Liver (tissue), 9 donors: Measurements from ENCODE around the gene OSGEP. TPM values are rescaled to one million over a fixed set of nuclear protein-coding genes. Genes with fewer than 3 reads are reported as not detected.
"Not testable (repeated sequence)": the region's sequence is repeated elsewhere in the genome, so short reads cannot be mapped to it uniquely, and the experiment has no call there.

Experiments
- DNase-seq: peaks from one replicate; pipeline ENCODE4 v3.0.0-alpha.2; 2017; ENCODE audit warnings: low spot score
- H3K27ac ChIP-seq, 2 donors: one replicate each; pipeline ENCODE4 v1.7.0; 2013; ENCODE audit warnings: inconsistent platforms in 2 of 2, low read length in 2 of 2, control low read depth in 1 of 2, low read depth in 1 of 2, mild to moderate bottlenecking in 1 of 2
- H3K27me3 ChIP-seq, 4 donors: one replicate each; pipeline versions ENCODE4 v1.6.1 to v1.7.0; 2013; ENCODE audit warnings: low read length in 3 of 4, inconsistent platforms in 1 of 4, mild to moderate bottlenecking in 1 of 4, moderate library complexity in 1 of 4; ENCODE audit not compliant: control insufficient read depth in 4 of 4, insufficient read depth in 4 of 4
- H3K36me3 ChIP-seq, 4 donors: one replicate each; pipeline versions ENCODE4 v1.6.1 to v1.7.0; 2013; ENCODE audit warnings: low read length in 3 of 4, mild to moderate bottlenecking in 3 of 4, low read depth in 1 of 4, moderate library complexity in 1 of 4; ENCODE audit not compliant: control insufficient read depth in 4 of 4, insufficient read depth in 3 of 4
- H3K4me1 ChIP-seq, 4 donors: one replicate each; pipeline versions ENCODE4 v1.6.1 to v1.7.0; 2013; ENCODE audit warnings: low read length in 3 of 4, mild to moderate bottlenecking in 3 of 4, moderate library complexity in 1 of 4; ENCODE audit not compliant: control insufficient read depth in 4 of 4, insufficient read depth in 4 of 4
- H3K4me3 ChIP-seq, 3 donors: one replicate each; pipeline versions ENCODE4 v1.6.1 to v1.7.0; 2013; ENCODE audit warnings: low read length in 3 of 3, control low read depth in 1 of 3, low read depth in 1 of 3, mild to moderate bottlenecking in 1 of 3
- H3K9ac ChIP-seq, 2 donors: one replicate each; pipeline ENCODE4 v1.7.0; 2013; ENCODE audit warnings: low read length in 2 of 2, mild to moderate bottlenecking in 2 of 2, moderate library complexity in 2 of 2, control low read depth in 1 of 2, low read depth in 1 of 2
- H3K9me3 ChIP-seq, 4 donors: one replicate each; pipeline versions ENCODE4 v1.6.1 to v1.7.0; 2013; ENCODE audit warnings: low read length in 3 of 4; ENCODE audit not compliant: control insufficient read depth in 4 of 4
- ATF3 ChIP-seq: IDR thresholded peaks from 2 replicates; pipeline ENCODE4 v1.6.1; 2016; ENCODE audit warnings: antibody characterized with exemption
- CTCF ChIP-seq: fragments of 150-350 bp; IDR thresholded peaks from 2 replicates; pipeline ENCODE4 v1.5.1; 2017; ENCODE audit warnings: improper control_type of control experiment, low read depth, low read length; ENCODE audit not compliant: missing input control
- EGR1 ChIP-seq, 2 donors: IDR thresholded peaks; 2 replicates each; pipeline ENCODE4 v1.6.1; 2016 to 2018; ENCODE audit warnings: antibody characterized with exemption in 2 of 2, low read depth in 2 of 2
- FOXA2 ChIP-seq: IDR thresholded peaks from 2 replicates; pipeline ENCODE4 v1.6.1; 2016; ENCODE audit warnings: antibody characterized with exemption
- HNF4A ChIP-seq, 2 donors: conservative IDR thresholded peaks; 2 replicates each; pipeline ENCODE4 v1.6.1; 2016; ENCODE audit warnings: antibody characterized with exemption in 2 of 2, mild to moderate bottlenecking in 2 of 2
- HNF4G ChIP-seq: IDR thresholded peaks from 2 replicates; pipeline ENCODE4 v1.6.1; 2016; ENCODE audit warnings: antibody characterized with exemption
- JUND ChIP-seq, 2 donors: IDR thresholded peaks; 2 replicates each; pipeline ENCODE4 v1.6.1; 2016; ENCODE audit warnings: antibody characterized with exemption in 2 of 2
- MAX ChIP-seq: IDR thresholded peaks from 2 replicates; pipeline ENCODE4 v1.6.1; 2016; ENCODE audit warnings: antibody characterized with exemption
- NR2F2 ChIP-seq: IDR thresholded peaks from 2 replicates; pipeline ENCODE4 v1.6.1; 2016; ENCODE audit warnings: antibody characterized with exemption
- RAD21 ChIP-seq, 2 donors: IDR thresholded peaks; 2 replicates each; pipeline ENCODE4 v1.6.1; 2016; ENCODE audit warnings: antibody characterized with exemption in 2 of 2, mild to moderate bottlenecking in 2 of 2
- RXRA ChIP-seq, 2 donors: IDR thresholded peaks; 2 replicates each; pipeline ENCODE4 v1.6.1; 2017 to 2018; ENCODE audit warnings: antibody characterized with exemption in 2 of 2, mild to moderate bottlenecking in 1 of 2
- SP1 ChIP-seq: IDR thresholded peaks from 2 replicates; pipeline ENCODE4 v1.6.1; 2018; ENCODE audit warnings: antibody characterized with exemption, mild to moderate bottlenecking
- TAF1 ChIP-seq: conservative IDR thresholded peaks from 2 replicates; pipeline ENCODE4 v1.6.1; 2016; ENCODE audit warnings: antibody characterized with exemption, mild to moderate bottlenecking
- YY1 ChIP-seq: IDR thresholded peaks from 2 replicates; pipeline ENCODE4 v1.6.1; 2016; ENCODE audit warnings: antibody characterized with exemption, mild to moderate bottlenecking
- ZBTB33 ChIP-seq: IDR thresholded peaks from 2 replicates; pipeline ENCODE4 v1.6.1; 2016; ENCODE audit warnings: antibody characterized with exemption
- WGBS: extraction: QIAGEN DNeasy Blood & Tissue Kit; methylation state at CpG from one replicate; pipeline ENCODE4 v1.1.7; 2013; 5-methylcytosine and 5-hydroxymethylcytosine counted together
- polyA plus RNA-seq, 2 donors: library from polyadenylated mRNA; stranded (reverse) in 1 of 2; unstranded in 1 of 2; fragments of 200-250 nt in 1 of 2; fragments of >200 nt in 1 of 2; fragmentation: Nextera tagmentation in 1 of 2; extraction: Ambion mirVana in 1 of 2; gene quantifications; one replicate each; pipeline versions ENCODE4 v1.2.1 to v1.2.3, GENCODE V29; 2013 to 2015
- total RNA-seq, 2 donors: library from RNA; depleted of rRNA; stranded (reverse); fragments of >200 nt; gene quantifications; one replicate each; pipeline ENCODE4 v1.2.3, GENCODE V29; 2014
- donor health status: healthy.
- donor health status: healthy.
- donor health status: healthy.
- donor health status: healthy.
- donor health status: healthy.

OSGEP gene
- total and polyA plus RNA-seq, 4 donors = 18.1 to 39.0 (median 24.8) TPM

GRCh38 chr14:20446889-20447288 is 7.7 kb downstream of the OSGEP start:
- H3K9ac ChIP-seq = no peak overlapping the region
- no peaks in the 10 kb centered on the region for H3K27me3 ChIP-seq
- DNase-seq = no peak
- H3K9me3 ChIP-seq = no peaks in the 10 kb centered on the region
- WGBS = 94% methylated on average over 5 of the region's 5 CpGs
- H3K4me1 ChIP-seq = no peaks in the 10 kb centered on the region
- H3K4me3 ChIP-seq = no peak overlapping the region
- H3K36me3 ChIP-seq = peaks cover 8 to 55% (median 48%) of the 10 kb centered on the region in 4 donors
- H3K27ac ChIP-seq = no peak overlapping the region
- TF ChIP-seq EGR1 (IDR thresholded peaks at IDR 0.05; ENCODE audit: low read depth in 2 of 2) (no peak), CTCF (no peak), ZBTB33 (no peak), YY1 (no peak), SP1 (no peak), HNF4A (conservative IDR thresholded peaks at IDR 0.05) (no peak), RXRA (IDR thresholded peaks at IDR 0.05) (no peak), MAX (no peak), JUND (IDR thresholded peaks at IDR 0.05) (no peak), NR2F2 (no peak)

GRCh38 chr14:20443650-20444049 is 11.0 kb downstream of the OSGEP start:
- 65% methylated on average over 2 of the region's 4 CpGs for WGBS
- H3K4me3 ChIP-seq, DNase-seq, H3K27ac ChIP-seq, H3K4me1 ChIP-seq, H3K9ac ChIP-seq, H3K27me3 ChIP-seq, H3K9me3 ChIP-seq: not testable (repeated sequence)
- H3K36me3 ChIP-seq = peaks cover 3 to 35% (median 27%) of the 10 kb centered on the region in 4 donors

GRCh38 chr14:20441461-20441860 is 13.2 kb downstream of the OSGEP start:
- Histone ChIP-seq H3K27me3 (no peaks in the 10 kb centered on the region), H3K4me3 (no peak overlapping the region), H3K36me3 (peaks cover 0 to 13% (median 6%) of the 10 kb centered on the region in 4 donors), H3K9ac (no peak overlapping the region), H3K9me3 (no peaks in the 10 kb centered on the region), H3K27ac (no peak overlapping the region), H3K4me1 (peaks cover 0 to 2% (median 0%) of the 10 kb centered on the region in 4 donors)
- WGBS = 88% methylated on average over 2 of the region's 2 CpGs
- no peak for DNase-seq
- no peak for TF ChIP-seq RXRA (IDR thresholded peaks at IDR 0.05)
- TF ChIP-seq JUND (IDR thresholded peaks at IDR 0.05) = no peak
- TF ChIP-seq ATF3 = no peak
- no peak for TF ChIP-seq ZBTB33
- TF ChIP-seq CTCF = no peak
- no peak for TF ChIP-seq FOXA2
- TF ChIP-seq YY1 = no peak
- TF ChIP-seq HNF4G = no peak
- TF ChIP-seq MAX = no peak
- no peak for TF ChIP-seq TAF1
- TF ChIP-seq RAD21 (IDR thresholded peaks at IDR 0.05) = no peak
- TF ChIP-seq NR2F2 = no peak
- TF ChIP-seq SP1 = no peak
